ENCODE data around the gene SEMA3C. TPM values are rescaled to one million over a fixed set of nuclear protein-coding genes. Genes with fewer than 3 reads are reported as not detected.

SEMA3C gene
- total and polyA plus RNA-seq, 2 donors (not counting 3 experiments of a cell fraction or from before 2014, with no cell fraction given), result 0.01 to 0.09 TPM

GRCh38 chr7:80722616-80723195, 196.1 kb downstream of the SEMA3C start:
- CTCF ChIA-PET, result interaction anchor here (0.6 to 0.7 kb wide), 3 partner anchors 27 to 747 kb away, joined by 3 to 4 read pairs (median 3); no protein-coding TSS in a partner anchor
- no peak overlapping the region for H3K27ac ChIP-seq (ENCODE audit: insufficient read depth, low read depth, low read length)
- intact Hi-C loops (cut with micrococcal nuclease) (no loop called here), dilution Hi-C loops (cut with MboI; ENCODE audit: extremely low pct_ligation_motif_present, low sequenced_read_pairs) (no loop called here)
- H4K20me1 ChIP-seq (replicated peaks; ENCODE audit: control insufficient read depth, extremely low read depth, insufficient read depth, low read length), result no peaks in the 10 kb centered on the region
- POLR2A ChIA-PET, result no interaction called here
- H3K9me1 ChIP-seq (replicated peaks; ENCODE audit: control insufficient read depth, extremely low read depth, insufficient read depth, low read length), result no peaks in the 10 kb centered on the region
- H3K4me2 ChIP-seq (ENCODE audit: insufficient read depth, low read length), result no peak overlapping the region
- H3K36me3 ChIP-seq (ENCODE audit: control insufficient read depth in 2 of 2, extremely low read depth in 1 of 2, insufficient read depth in 2 of 2, low read length in 2 of 2), result no peaks in the 10 kb centered on the region
- no peak overlapping the region for H2AFZ ChIP-seq (ENCODE audit: low read depth, low read length)
- H3K27me3 ChIP-seq (ENCODE audit: control insufficient read depth in 2 of 2, insufficient read depth in 2 of 2, low read length in 2 of 2), result peaks cover 0 to 2% of the 10 kb centered on the region in 2 experiments
- no TSS peak for BruUV-seq (replicated peaks)
- peak; percentile 35 for FAIRE-seq
- peaks cover 4% of the 10 kb centered on the region for H3K4me1 ChIP-seq (ENCODE audit: control insufficient read depth, extremely low read depth, insufficient read depth, low read length)
- TF ChIP-seq FOS (IDR thresholded peaks at IDR 0.05; ENCODE audit: borderline replicate concordance, insufficient read depth, low read length), result peak; percentile 74
- TF ChIP-seq GATA2 (IDR thresholded peaks at IDR 0.05; ENCODE audit: insufficient read depth, insufficient read length, low read depth, low read length), result no peak
- no peak for TF ChIP-seq POLR2AphosphoS5 (IDR thresholded peaks at IDR 0.05; ENCODE audit: insufficient read depth, low read depth, low read length)
- TF ChIP-seq JUN (IDR thresholded peaks at IDR 0.05; ENCODE audit: borderline replicate concordance, insufficient read depth, insufficient read length, low read depth), result peak; percentile 3
- no peak for TF ChIP-seq MYC (IDR thresholded peaks at IDR 0.05; ENCODE audit: low read depth, low read length)
- no peak for TF ChIP-seq EZH2 (IDR thresholded peaks at IDR 0.05; ENCODE audit: borderline replicate concordance, low read depth, low read length, severe bottlenecking)
- no peak for TF ChIP-seq POLR2A (IDR thresholded peaks at IDR 0.05; ENCODE audit: low read depth, low read length)
- no peaks in the 10 kb centered on the region for H3K79me2 ChIP-seq (ENCODE audit: control insufficient read depth, insufficient read depth, low read length)
- DNase-seq (ENCODE audit: low read depth, low spot score), result peak; percentile 48
- H3K9ac ChIP-seq (replicated peaks; ENCODE audit: extremely low read depth, insufficient read depth, low read length), result no peak overlapping the region
- H3K9me3 ChIP-seq (replicated peaks; ENCODE audit: control insufficient read depth, insufficient read depth, low read length), result no peaks in the 10 kb centered on the region
- no peak overlapping the region for H3K4me3 ChIP-seq (replicated peaks in 1 of 3; ENCODE audit: insufficient read depth in 1 of 3, low read depth in 1 of 3, low read length in 3 of 3)
